GM12873 (cell line): Measurements from ENCODE around the gene INSYN2A.

ENCODE experiments used
- TF ChIP-seq, protein P1 (sequence below): IDR thresholded peaks from 2 replicates; pipeline ENCODE4 v1.5.1; 2012; ENCODE audit warnings: low read depth, mild to moderate bottlenecking, moderate library complexity, low read length, control low read depth; ENCODE audit not compliant: insufficient read depth; ENCODE audit errors: missing control alignments

The INSYN2A gene

DNA sequence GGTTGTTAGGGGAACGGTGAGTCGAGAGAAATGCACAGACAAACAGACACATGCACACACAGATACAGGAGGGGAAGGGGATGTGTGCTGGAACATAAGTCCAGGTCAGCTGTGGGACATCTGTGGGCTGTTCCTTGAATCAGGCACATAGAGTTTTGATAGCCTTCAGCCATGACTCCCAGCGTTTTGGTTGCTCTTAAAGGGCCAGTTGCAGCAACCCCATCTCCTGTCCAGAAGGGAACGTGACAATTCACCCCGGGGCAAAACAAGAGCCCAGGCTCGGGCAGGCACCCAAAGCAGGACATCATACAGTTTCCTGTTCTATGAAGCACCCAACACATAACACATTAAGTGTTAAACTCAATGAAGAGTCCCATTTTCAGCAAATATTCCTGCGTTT, 9.6 kb downstream of the INSYN2A start:
- TF ChIP-seq, protein P1, sequence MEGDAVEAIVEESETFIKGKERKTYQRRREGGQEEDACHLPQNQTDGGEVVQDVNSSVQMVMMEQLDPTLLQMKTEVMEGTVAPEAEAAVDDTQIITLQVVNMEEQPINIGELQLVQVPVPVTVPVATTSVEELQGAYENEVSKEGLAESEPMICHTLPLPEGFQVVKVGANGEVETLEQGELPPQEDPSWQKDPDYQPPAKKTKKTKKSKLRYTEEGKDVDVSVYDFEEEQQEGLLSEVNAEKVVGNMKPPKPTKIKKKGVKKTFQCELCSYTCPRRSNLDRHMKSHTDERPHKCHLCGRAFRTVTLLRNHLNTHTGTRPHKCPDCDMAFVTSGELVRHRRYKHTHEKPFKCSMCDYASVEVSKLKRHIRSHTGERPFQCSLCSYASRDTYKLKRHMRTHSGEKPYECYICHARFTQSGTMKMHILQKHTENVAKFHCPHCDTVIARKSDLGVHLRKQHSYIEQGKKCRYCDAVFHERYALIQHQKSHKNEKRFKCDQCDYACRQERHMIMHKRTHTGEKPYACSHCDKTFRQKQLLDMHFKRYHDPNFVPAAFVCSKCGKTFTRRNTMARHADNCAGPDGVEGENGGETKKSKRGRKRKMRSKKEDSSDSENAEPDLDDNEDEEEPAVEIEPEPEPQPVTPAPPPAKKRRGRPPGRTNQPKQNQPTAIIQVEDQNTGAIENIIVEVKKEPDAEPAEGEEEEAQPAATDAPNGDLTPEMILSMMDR: no peak

DNA sequence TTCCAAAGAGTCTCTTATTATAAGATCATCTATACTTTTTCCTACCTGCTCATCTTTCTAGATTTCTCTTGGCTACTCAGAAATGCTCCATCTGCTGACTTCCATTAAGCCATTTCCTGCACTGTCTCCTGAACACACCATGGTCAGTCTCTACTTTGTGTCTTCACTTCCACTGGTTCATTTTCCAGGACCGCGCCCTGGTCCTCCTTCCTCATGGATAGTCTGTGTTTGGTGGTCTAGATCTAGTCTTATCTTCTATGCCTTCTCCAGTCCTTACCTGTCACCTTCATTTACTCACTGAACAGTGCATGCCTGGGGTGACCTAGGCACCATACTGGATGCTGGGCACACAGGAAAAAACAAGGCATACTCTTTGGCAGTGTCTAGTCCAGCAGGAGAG, 11.8 kb downstream of the INSYN2A start:
- TF ChIP-seq, protein P1: no peak

DNA sequence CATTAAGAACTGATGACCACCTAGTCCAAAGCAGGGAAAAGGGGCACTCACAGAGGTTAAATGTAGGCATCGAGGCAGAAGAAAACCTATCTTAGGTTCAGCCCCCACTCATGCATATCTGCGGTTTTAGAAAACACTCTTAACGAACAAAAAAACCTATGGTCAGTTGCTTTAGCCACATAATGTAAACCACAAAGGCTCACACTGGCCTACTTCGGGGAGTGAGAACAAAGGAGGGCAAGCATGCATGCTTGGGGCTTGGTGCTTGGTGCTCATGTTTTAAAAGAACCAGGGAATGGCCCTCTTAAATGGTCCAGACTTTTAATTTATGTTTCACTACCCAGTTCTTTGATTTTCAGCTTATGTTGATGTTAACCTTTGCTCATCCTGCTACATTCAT, 14.2 kb downstream of the INSYN2A start:
- TF ChIP-seq, protein P1: no peak

DNA sequence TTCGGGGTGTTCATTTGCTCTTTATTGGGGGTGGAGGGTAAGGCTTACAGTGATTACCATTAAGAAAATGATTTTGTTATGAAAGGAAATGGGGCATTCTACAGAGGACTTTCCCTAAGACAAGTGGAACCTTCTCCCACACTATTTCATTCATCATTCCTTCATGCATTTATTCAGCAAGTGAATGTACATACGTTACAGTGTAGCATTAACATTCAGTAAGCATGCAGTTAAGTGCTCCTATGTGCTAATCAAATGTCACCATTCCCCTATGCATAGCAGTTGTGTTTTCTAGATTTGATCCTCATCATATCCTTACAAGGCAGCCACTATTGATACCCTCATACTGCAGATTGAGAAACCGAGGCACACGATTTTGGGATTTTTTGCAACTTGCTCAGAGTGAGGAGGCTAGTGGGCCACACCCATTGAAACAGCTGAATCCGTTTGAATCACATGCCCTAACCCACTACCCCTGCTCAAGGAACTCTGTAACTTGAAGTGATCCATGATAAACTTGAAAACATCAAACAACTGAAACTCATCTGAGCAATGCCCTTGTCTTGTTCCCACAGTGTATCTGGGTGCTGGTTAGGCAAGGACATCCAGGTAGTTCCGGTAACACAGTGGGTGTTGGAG, 16.7 kb downstream of the INSYN2A start:
- TF ChIP-seq, protein P1: no peak

DNA sequence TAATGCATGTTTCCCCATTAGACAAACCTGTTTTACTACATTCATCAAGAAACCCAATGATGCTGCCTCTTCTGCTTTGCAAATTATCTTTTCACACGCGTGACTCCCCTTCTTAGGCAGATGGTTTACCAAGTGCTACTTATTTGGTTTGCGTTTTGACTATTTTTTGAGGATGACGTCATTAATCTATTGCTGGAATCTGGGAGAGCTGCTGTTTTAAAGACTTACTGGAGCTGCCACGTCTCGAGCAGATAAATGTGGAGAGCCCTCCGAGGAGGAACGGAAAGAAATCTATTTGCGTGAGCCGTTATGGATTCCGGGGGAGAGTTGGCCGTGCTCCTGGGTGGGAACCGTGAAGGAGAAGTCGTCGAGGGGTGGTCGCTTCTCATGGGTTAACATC, 19.7 kb downstream of the INSYN2A start:
- TF ChIP-seq, protein P1: no peak

DNA sequence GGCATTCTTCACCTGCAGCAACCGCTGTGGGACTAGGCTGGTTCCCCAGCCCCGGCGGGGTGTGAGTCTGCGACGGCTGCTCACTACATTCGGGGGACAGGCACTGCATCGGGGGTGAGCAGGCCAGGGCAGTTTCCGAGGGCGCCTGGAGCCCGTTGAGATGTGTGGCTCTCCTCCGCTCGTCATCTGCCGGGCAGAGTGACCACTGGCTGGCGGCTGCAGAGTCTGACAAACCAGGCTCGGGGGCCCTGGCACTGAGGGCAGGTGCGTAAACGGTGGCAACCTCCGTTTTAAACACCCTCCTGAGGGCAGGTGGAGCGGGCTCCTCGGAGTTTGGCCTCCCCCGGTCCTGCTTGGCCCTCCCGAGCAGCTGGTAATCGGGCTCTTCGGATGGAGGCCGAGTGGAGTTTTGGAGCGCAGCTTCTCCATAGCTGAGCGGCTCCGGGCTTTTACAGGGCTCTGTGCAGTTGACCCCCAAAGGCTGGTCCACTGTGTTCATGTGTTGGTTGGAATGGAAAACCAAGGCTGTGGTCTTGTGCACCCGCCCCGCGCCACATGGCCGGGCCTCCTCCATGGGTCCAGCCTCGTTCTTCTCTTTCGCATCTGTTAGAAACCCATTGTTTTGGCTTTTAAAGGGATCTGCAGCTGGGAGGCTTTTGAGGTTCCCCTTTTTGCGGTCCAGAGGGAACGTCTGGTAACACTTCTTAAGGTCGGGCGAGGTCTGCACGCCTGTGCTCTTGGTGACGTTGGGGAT, 20.9 kb downstream of the INSYN2A start:
- TF ChIP-seq, protein P1: no peak

DNA sequence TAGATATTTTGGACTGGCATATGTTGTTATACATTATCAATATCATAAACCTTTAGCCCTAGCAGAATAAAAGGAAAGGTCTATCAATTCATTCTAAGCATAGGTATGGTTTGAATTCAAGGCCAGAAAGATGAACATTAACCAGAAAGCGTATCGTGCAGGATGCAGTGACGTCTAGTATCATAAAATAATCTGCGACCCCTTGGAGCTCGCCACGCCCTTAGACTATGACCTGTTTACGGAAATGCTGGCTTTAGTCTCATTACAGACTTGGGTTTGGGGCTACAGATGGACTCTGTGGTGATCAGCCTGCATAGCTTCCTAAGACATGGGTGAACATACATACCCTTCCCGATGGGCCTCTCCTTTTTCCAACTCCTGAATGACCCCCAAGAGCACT, 21.5 kb downstream of the INSYN2A start:
- TF ChIP-seq, protein P1: no peak
